MM.1S (cell line): ENCODE measurements around the gene PDK4.

ENCODE experiments used
- CTCF ChIP-seq: fragments of 300-600 bp; sonication (generic); IDR thresholded peaks from 2 replicates; pipeline ENCODE4 v1.5.1; 2016; ENCODE audit warnings: antibody characterized with exemption, low read length, mixed read lengths
- EZH2 ChIP-seq: fragments of 300-600 bp; sonication (generic); optimal IDR thresholded peaks from 2 replicates; pipeline ENCODE3; 2017; ENCODE audit warnings: low read depth, mild to moderate bottlenecking, antibody characterized with exemption, low read length, mixed read lengths
- EZH2phosphoT487 ChIP-seq: fragments of 300-600 bp; sonication (generic); IDR thresholded peaks from 2 replicates; pipeline ENCODE4 v1.6.1; 2018; ENCODE audit warnings: antibody characterized with exemption, low read length

DNA sequence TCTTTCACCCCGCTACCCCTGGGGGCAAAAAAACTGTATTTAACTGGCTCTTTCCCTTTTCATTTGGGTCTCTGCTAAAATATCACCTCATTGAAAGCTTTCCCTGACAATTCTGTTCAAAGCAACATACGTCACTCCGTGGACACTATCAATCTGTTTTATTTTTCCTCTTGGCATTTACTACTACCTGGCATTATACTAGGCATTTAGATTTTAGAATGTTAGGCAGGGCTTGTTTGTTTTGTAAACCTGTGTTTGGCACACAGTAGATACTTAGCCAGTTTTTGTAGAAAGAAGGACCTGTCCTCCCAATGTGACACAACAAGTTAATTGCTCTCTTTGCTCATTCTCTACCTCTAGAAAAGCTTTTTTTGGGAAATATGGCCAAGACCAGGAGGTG, 26.5 kb upstream of the PDK4 start:
- TF ChIP-seq EZH2 = no peak
- TF ChIP-seq CTCF = no peak
- TF ChIP-seq EZH2phosphoT487 = no peak
